ENCODE measurements around the gene TACC2.

GRCh38 chr10:122199070-122199469 is 210.1 kb downstream of the TACC2 start:
- TF ChIP-seq CTCF (IDR thresholded peaks at IDR 0.05; ENCODE audit: insufficient read depth, low read length, poor library complexity, severe bottlenecking) (no peak), EZH2phosphoT487 (conservative IDR thresholded peaks at IDR 0.05; ENCODE audit: low read length) (no peak)
